GM19025 (cell line): ENCODE measurements around the gene EPS8L2.

Experiments
- ATAC-seq: cut with Tn5 transposase; IDR thresholded peaks from one replicate; pipeline ENCODE4 v1.9.1; 2021; ENCODE audit warnings: mild to moderate bottlenecking, low read depth, moderate library complexity; ENCODE audit not compliant: unreplicated experiment

EPS8L2 gene

DNA sequence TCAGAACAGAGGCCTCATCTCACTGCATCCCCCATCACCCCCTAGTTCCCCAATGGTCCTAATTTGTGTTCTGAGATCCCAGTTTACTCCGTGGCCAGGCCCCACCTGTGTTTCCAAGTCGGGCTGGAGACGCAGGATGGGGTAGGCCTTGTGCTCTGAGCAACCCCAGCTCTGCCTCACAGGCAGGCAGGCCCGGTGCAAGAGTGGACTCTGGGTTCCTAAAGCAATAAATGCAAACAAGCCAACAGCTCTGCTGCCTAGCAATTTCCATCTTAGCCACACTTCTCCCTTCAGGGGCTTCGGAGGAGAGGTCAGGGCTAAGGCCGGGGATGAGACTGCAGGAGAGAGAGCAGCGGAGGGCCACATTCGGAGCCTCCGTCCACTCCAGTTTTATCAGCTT, 2.5 kb upstream of the EPS8L2 start:
- ATAC-seq = no peak

DNA sequence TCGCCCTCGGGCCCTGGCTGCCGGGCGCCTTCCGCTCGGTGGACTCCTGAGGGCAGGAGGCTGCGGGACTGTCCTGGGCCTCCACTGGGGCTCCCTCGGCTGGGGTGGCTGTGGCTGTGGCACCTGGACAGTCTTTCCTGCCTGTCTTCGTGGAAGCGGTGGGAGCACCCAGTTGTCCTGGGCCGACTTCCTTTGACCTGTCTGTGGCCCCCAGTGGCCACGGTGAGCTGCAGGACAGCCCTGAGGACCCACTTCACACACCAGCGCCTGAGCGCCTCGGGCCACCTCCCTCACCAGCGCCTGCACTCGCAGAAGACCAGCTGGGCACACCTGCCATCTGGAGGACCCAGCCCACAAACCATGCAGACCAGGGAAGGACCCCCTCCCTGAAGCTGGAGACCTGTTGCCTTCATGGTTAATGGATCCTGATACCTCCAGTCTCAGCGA, 1.8 kb upstream of the EPS8L2 start:
- ATAC-seq = no peak

DNA sequence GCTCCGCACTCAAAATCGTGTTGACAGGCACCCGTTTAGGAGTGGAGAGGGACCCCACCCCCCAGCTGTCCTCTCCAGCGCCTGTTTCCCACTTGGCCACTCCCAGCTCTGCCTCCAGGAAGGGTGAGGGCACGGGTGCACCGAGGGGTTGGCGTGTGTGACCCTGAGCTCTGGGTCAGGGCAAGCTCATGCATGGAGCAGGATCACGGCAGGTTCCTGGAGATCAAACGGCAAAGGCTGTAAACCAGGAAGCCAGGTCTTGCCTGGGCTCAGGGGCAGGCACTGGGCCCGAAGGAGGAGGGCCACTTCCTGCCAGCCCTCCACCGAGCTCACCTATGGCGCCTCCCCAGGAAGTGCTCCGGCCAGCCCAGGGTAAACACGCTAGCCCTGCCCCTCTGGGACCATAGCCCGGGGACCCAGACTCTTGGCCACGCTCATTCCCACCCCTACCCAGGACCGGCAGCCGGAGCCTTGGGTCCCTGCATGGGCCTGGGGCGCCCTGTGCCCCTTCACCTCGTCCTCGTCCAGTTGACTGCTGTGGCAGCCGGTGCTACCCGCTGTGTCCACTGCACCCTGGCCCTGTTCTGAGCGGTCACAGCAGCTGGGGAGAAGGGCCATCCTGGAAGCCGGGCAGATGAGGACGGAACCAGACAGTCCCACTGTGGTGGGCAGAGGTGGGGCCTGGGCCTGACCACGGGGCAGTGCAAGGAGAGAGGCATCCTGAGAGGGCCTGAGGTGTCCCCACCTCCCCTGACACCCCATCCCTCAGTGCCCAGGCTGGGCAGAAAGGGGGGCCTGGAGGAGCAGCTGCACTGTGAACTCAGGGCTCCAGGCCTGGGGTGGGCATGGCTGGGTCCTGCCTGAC, 1.0 kb upstream of the EPS8L2 start:
- no peak for ATAC-seq

DNA sequence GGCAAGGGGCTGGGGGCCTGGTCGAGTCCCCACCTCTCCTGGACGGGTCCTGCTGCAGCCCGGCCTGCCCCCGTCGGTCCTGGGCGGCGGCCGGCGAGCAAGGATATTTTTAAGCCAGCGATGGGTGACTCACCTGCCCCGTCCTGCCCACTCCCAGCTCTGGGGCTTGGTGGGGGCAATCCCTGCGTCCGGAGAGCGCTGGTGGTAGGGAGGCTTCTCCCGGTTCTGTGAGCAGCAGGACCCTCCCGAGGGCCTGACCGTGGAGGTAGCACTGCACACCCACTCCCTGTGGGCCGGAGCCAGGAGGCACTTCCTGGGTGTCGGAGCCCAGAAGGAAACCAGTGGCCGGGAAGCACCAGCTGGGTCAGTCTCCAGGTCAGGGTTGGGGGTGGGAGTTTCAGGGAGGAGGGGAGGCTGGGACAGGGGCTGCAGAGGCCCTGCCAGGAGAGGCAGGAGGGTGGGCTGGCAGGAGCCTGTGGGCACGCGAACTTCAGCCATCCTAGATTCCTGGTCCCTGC, 467 bp downstream of the EPS8L2 start:
- no peak for ATAC-seq

DNA sequence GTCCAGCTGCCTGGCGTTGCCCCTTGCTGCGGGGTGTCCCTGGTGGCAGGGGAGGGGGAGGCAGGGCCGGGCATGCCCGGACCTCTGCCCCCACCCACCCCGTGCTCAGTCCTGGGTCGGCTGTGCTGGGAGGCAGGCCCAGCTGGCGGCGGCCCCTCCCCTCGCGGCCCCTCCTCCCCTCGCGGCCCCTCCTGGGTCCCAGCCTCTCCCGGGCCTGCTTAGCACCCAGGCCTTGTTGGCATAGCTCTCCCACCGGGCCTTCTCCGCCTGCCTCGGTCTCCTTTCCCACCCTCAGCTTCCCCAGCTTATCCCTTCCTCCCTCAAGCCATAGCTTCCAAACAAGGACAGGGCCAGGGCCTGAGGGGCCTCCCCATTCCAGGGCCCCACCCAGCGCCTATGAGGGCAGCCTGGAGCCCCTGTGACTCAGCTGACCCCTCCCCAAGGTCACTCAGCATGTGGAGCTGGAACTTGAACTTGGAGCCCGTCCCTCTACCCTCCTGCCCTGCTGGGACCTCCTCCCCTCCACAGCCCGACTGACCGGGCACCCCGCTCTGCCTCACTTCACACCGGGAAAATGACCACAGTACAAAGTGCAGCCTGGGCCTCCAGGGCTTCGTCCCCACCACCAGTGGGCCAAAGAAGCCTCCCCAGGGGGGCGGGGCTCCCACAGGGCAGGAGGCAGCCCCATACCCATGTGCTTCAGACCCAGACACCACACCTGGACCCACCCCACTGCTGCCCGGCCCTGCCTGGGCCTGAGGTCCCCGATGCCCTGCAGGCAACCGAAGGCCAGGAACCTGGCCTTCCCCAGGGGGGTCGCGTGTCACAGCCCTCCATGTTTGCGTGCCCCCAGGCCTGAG, 1.2 kb downstream of the EPS8L2 start:
- no peak for ATAC-seq

DNA sequence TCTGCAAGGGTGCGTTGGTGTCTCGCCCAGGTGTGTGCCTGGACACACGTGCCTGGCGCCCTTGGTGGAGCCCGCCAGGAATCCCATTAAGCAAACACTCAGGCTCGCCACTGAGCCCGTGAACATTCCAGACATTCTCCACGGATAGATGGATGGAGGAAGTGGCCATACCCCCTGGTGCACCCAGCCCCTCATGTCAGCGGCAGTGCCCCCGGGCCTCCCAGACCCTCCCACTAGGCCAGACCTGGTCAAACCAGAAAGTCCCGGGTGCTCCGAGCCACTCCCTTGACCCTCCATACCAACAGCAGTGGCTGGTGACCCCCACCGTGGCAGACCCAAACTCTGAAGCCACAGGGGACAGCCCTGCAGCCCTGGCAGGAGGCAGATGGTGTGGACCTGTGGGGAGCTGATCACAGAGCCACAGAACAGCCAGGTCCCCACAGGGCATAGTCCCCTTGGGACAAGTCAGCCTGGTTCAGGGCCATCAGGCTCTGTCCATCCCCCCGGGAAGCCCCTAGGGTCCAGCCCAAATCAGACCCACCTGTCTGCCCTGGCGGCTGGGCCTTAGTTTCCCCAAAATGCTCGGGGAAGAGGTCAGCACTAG, 1.9 kb downstream of the EPS8L2 start:
- ATAC-seq = no peak

DNA sequence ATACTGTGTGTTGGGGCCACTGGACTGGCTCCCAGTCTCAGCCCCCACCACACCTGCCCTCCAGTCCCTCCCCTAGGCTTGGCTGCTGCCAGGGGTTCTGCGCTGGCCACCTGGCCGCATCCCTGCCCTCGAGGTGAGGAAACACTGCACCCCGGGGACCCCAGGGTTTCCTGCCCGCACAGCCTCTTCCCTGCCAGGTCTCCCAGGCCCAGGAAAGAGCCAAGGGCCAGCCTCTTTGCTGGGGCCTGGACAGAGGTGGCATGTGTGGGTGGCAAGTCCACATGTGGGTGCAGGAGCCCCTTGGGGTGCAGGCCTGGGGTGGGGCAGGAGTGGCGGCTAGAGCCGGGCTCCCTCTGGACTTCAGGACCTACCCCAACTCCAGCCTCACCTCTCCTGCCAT, 2.5 kb downstream of the EPS8L2 start:
- ATAC-seq = no peak

DNA sequence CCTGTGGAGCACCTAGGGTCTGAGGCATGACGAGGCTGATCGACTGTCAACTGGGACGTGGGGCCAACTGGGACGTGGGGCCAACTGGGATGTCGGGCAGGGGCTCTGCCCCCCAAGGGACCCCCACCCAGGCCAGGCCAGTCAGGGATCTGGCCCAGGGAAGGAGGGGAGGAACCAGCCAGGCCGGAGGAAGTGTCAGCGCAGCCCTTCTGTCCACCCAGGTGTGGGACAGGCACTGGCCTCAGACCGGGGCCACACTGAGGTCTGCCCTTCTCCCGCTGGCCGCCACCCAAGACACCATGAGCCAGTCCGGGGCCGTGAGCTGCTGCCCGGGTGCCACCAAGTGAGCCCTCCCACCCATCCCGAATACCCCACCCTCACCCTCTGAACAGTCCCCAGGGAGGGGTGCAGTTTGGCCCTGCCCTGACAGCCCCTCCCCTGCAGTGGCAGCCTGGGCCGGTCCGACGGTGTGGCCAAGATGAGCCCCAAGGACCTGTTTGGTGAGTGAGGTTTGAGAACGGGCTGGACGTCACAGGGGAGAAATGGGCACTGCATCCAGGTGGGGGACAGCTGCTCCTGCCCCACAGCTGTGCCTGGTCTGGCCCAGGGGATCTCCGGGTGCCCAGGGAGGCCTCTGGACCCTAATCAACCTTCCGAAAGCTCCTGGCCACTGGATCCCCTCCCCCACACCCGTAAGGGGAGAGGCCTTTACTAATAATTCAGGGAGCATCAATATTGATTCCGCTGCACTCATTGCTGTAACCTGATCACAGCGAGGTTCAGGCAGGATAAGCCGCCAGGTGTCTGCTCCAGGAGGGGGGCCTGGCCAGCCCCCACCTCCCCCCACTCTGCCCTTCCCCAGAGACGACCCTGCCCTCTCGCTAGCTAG, 3.3 kb downstream of the EPS8L2 start:
- no peak for ATAC-seq

DNA sequence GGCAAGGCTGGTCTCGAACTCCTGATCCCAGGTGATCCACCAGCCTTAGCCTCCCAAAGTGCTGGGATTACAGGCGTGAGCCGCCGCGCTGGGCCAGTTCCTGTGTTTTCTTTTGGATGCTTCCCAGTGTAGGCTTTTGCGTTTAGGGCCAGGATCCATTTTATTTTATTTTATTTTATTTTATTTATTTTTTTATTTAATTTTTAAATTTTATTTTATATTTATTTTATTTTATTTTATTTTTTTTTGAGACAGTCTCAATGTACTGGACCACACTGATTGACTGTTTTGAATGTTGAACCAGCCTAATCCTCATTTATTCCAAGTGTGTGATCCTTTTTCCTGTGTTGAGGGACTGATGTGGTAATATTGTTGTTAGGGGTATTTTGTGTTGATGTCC, 8.4 kb downstream of the EPS8L2 start:
- no peak for ATAC-seq

DNA sequence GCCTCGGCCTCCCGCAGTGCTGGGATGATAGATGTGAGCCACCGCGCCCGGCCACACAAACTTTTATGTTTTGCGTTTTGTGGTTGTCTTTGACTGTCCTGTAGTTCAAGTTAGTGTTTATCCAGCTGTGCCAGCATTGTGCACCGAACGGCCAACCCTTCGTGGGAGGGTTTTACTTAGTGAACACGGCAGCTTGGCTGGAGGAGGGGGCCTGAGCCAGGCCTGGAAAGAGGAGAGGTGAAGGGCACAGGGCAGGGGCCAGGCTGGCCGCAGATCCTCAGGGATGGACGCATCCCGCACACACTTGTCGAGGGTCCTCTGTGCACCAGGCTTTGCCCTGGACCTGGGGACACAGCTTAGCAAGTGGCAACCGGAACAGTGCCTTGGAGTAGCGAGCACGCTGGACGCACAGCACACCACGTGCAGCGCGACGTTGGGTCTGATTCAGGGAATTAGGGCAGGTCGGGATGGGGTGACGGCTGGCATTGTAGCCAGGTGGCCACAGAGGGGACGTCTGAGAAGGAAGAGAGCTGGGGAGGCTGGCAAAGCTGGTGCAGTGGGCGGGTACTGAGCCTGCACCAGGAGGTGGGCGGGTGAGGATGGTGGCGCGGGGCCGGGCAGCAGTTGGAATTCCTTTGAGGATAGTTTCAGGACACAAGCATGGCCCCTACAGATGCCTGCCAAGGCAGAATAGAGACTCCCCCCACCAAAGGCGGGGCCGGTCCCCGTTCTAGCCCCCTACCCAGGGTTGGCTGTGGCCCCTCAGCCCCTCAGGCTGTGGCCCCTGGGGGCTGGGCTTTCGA, 13.4 kb downstream of the EPS8L2 start:
- no peak for ATAC-seq

DNA sequence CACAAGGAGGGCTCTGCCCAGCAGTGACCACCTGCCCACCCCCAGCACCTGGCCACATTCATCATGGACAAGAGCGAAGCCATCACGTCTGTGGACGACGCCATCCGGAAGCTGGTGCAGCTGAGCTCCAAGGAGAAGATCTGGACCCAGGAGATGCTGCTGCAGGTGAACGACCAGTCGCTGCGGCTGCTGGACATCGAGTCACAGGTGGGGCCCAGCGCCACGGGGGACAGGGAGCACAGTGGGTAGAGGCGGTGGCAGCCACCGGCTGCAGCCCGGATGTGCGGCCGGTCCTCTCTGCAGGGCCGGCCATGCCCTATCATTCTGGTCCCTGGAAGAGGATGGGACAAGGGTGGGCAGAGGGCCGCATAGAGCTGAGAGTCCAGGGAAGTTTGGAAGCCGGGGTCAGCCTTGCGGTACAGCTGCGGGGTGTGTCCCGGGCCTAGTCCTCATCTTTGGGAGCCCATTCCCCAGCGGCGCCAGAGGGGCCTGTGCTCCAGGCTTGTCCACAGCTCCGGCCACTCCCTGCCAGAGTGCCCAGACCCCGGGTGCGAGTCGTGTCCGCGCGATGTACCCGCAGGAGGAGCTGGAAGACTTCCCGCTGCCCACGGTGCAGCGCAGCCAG, 14.1 kb downstream of the EPS8L2 start:
- no peak for ATAC-seq

DNA sequence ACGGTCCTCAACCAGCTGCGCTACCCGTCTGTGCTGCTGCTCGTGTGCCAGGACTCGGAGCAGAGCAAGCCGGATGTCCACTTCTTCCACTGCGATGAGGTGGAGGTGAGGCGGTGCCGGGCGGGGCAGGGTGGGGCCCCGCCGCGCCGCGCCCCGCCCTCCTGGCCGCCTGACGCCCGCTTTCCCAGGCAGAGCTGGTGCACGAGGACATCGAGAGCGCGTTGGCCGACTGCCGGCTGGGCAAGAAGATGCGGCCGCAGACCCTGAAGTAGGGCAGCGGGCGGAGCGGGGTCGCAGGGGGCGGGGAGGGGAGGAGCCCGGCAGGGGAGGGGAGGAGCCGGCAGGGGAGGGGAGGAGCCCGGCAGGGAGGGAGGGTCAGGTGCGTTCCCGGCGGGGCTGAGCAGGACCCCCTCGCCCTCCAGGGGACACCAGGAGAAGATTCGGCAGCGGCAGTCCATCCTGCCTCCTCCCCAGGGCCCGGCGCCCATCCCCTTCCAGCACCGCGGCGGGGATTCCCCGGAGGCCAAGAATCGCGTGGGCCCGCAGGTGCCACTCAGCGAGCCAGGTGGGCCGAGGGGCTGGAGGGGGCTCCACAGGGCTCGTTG, 14.7 kb downstream of the EPS8L2 start:
- ATAC-seq = no peak

DNA sequence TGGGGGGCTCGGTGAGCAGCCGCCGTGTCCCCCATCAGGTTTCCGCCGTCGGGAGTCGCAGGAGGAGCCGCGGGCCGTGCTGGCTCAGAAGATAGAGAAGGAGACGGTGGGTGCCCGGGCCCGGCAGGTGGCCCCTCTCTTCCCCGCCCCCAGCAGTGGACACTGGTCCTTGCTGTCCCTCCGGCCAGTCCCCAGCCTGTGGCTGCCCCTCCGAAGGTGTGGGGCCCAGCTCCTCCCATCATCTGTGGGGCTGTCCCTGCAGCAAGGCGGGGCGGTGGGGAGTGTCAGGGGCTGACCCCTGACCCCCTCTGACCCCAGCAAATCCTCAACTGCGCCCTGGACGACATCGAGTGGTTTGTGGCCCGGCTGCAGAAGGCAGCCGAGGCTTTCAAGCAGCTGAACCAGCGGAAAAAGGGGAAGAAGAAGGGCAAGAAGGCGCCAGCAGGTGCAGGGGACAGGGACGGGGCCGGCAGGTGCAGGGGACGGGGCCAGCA, 15.3 kb downstream of the EPS8L2 start:
- no peak for ATAC-seq

DNA sequence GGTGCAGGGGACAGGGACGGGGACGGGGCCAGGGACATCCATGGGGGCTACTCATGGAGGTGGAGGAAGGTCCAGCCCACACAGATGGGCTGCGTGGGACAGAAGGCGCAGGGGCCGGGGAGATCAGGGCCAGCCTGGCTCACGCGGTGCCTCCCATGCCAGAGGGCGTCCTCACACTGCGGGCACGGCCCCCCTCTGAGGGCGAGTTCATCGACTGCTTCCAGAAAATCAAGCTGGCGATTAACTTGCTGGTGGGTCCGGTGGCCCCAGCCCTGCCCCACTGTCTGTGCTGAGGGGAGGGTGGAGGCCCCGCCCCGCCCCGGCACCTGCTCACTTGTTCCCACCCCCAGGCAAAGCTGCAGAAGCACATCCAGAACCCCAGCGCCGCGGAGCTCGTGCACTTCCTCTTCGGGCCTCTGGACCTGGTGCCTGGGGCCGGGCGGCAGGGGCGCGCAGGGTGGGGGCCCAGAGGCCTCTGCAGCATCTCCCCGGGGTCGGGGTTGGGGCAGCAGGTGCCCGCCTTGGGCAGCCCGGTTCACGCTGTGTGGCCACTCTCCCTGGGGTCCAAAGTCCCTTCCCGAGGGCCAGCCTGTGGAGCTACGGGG, 15.8 kb downstream of the EPS8L2 start:
- no peak for ATAC-seq

DNA sequence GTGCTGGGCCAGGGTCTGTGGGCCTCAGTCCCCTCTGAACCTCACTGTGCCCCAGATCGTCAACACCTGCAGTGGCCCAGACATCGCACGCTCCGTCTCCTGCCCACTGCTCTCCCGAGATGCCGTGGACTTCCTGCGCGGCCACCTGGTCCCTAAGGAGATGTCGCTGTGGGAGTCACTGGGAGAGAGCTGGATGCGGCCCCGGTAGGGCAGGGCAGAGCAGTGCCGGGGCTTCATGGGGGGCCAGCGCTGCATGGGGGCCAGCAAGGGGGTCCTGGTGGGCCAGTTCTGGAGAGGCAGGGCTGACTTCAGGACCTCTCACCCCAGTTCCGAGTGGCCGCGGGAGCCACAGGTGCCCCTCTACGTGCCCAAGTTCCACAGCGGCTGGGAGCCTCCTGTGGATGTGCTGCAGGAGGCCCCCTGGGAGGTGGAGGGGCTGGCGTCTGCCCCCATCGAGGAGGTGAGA, 16.3 kb downstream of the EPS8L2 start:
- no peak for ATAC-seq

DNA sequence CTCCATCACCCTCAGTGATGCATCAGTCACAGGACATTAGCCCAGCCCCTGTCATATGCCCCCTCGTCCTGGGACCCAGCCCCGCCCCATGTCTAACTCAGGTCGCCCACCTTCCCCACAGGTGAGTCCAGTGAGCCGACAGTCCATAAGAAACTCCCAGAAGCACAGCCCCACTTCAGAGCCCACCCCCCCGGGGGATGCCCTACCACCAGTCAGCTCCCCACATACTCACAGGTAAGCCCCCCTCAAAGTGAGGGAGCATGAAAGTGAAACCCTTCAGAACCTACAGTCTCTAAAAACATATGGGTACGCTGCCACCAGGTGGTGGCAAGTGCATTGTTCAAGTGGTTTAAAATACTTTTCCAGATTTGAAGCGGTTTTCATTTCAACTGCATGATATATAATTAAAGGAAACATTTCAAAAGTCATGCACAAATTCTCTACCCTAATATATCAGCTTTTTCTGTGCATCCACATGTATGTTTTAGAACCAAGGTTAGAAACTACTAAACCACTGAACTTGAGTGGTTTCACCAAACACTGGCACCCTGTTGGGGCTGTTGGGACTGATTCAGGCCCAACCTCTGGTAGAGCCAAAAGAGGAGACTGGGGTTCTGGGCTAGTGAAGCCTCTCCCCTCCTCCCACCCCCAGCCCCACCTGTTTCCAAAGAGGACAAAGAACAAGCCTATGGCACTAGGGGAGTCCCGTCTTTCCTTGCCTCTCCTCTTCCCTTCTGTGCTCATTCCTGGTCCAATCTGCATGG, 17.3 kb downstream of the EPS8L2 start:
- ATAC-seq = no peak
